Measurements from ENCODE around the gene CTBP2.
"Not testable (repeated sequence)": the region's sequence is repeated elsewhere in the genome, so short reads cannot be mapped to it uniquely, and the experiment has no call there.

Gene CTBP2

DNA sequence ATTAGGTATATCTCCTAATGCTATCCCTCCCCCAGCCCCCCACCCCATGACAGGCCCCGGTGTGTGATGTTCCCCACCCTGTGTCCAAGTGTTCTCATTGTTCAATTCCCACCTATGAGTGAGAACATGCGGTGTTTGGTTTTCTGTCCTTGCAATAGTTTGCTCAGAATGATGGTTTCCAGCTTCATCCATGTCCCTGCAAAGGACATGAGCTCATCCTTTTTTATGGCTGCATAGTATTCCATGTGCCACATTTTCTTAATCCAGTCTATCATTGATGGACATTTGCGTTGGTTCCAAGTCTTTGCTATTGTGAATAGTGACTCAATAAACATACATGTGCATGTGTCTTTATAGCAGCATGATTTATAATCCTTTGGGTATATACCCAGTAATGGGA, 18.7 kb upstream of the CTBP2 start:
- not testable (repeated sequence) for DNase-seq

DNA sequence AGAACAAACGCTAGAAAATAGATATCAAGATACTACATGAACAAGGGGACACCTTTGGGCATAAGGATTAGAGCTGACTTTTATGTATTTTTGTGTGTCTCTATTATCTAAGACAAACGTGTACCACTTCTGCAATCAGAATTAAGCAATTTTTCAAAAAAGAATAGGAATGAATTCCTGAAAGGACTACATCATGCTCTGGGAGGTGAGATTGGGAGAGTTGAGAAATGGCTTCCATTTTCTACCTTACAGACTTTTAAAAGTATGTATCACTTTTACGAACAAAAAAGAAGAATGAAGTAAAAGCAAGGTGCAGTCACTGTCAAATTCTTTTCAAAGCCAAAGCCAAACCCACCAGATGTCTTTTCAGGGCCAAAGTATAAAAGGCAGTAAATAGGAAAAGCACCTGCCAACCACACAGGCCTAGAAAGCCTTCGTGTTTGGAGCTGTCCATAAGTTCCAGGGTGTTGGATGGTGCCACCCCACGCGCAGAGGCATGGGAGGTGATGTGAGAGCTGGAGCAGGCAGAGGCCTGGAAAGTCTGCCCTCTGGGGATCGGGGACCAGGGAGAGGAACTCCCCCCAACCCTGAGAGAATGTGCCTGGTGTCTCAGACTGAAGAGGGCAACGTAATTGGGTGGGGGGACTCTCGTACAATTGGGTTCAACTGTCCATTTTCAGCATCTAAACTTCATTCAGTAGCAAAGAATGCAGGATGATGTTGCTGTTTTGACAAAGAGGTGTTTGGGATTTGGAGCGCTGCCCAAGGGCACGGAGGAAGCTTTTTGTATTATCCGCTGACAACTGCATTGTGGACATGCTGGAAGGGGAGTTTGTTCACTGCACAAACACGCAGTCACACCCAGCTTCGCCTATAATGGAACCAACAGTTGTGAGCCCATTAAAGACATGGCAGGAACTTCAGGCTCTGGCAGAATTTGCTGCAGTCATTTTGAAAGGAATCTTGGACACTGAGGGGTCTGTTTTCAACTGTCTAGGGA, 17.6 kb upstream of the CTBP2 start:
- DNase-seq, result no peak

DNA sequence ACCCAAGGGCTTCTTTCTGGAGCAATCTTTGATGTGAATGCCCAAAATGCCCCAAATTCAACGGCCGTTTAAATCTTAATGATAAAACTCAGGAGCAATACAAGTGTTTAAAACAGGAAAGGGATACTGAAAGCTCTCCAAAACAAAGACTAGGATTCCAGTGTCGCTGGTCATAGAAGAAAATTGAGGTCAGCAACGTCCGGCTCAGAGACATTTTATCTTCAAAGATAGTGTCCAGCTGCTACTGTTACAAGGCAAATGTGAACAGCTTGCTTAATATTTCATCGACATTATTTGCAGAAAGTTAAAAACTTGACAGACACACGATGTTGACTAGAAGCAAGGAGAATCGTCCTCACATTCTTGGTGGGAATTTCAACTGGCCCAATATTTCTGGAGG, 15.4 kb upstream of the CTBP2 start:
- no peak for DNase-seq

DNA sequence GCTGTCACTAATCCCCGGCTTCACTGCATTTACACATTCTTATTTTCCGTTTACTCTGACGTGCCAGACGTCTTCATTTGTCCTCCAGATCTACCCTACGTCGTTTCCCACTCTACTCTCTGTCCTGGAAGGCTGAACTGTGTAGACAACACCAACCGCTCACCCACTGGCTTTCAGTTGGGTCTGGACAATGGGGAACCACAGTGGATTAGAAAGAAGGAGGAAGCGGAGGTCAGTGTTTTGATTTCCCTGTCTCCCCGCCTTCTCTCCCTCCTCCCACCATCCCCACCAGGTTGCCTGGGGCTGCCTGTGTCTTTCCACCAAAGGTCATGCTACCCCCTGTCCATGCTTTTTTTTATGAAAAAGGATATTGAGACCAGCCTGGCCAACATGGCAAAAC, 14.0 kb upstream of the CTBP2 start:
- DNase-seq, result no peak

DNA sequence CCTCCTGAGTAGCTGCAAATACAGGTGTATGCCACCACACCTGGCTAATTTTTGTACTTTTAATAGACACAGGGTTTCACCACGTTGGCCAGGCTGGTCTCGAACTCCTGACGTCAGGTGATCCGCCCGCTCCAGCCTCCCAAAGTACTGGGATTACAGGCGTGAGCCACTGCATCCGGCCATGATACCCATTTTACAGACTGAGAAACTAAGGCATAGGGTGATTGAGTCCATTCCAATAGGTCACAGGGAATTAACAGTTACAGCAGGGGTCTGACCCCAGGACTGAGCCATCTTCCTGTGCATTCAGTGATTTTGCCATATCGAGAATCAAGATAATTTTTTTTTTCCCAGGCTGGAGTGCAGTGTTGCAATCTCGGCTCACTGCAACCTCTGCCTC, 12.3 kb upstream of the CTBP2 start:
- DNase-seq, result no peak

DNA sequence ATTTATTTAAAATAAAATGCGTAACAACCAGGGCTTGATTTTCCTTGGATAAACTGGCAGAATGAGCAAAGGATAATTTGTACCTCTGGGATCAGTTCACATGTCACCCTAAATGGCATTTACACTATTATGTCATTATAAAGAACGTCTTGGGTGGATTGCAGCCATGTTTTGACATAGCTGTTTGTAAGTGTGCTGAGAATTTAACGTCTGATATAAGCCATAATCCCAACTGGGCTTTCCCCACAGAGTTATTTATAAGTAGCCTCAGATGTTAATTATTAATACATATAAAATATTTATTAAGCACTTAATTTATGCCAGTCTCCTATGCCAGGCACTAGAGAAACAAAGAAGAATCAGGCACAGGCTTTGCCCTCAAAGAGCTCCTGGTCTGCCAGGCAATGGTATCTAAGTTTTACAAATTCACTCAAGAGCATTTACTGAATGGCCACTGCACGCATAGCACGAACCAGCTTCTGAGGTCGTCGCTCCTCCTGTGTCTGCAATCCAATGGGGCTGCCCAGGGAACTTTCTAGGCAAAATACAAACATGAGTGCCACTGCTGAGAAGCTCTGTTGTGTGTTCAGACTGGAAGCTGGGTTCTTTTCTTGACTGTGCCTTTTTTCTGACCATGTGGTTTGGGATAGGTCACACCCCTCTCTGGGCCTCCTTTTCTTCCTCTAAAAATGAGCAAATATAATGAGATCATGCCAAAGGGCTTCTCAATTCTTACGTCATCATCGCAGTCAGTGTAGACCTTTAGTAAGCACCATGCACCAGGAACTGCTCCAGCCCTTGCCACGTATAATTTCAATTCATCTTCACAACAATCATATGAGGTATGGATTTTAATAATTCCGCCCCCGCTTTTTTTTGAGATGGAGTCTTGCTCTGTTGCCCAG, 11.3 kb upstream of the CTBP2 start:
- DNase-seq, result no peak

DNA sequence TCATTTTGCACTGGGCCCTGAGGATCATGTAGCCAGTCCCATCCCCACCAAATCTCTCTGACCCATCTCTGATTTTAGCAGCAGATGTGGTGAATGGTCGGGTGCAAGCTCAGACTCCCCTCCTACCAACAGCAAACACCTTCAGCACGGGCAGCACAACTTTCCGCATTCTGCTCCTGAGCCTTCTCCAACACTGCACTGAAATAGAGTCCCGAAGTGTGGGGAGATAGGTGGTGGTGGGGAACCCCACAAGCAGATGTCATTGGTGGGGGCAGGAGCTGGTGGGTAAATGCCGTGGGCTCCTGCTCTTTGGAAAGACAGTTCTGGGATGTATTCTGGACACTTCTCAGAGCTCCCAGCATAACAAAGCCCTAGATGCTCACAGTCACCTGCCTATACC, 9.6 kb upstream of the CTBP2 start:
- no peak for DNase-seq

DNA sequence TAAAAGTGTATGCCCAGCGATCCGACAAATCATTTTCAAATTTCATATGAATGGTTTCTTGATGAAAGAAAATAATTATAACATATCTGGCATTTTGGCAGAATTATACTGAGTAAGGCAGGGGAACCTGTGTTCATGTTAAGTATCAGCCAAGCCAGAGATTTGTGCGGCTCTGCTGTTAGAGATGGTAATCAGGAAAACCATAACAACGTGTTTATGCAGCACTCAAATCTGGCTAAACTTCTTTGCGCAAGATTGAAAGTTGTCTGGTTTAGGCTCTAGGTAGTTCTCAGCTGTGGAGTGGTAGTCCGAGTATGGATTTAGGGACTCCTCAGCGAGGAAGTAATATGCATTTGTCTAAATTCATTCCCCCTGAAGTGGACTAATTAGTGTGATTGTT, 8.9 kb upstream of the CTBP2 start:
- no peak for DNase-seq

DNA sequence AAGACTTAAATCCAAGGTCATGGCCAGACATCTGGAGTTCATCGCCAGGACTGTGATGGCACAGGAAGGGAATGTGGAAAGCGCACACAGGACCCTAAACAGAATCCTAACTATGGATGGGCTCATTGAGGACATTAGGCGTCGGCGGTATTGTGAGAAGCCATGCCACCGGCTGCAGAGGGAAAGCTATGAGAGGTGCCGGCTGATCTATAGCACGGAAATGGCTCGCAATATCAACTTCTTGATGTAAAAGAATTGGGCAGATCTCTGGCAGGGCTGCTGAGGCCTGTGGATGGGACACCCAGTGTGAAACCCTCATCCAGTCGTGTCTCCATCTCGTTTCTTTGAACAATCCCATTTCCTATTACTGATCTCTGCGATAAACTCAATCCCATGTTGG, 6.3 kb upstream of the CTBP2 start:
- no peak for DNase-seq

DNA sequence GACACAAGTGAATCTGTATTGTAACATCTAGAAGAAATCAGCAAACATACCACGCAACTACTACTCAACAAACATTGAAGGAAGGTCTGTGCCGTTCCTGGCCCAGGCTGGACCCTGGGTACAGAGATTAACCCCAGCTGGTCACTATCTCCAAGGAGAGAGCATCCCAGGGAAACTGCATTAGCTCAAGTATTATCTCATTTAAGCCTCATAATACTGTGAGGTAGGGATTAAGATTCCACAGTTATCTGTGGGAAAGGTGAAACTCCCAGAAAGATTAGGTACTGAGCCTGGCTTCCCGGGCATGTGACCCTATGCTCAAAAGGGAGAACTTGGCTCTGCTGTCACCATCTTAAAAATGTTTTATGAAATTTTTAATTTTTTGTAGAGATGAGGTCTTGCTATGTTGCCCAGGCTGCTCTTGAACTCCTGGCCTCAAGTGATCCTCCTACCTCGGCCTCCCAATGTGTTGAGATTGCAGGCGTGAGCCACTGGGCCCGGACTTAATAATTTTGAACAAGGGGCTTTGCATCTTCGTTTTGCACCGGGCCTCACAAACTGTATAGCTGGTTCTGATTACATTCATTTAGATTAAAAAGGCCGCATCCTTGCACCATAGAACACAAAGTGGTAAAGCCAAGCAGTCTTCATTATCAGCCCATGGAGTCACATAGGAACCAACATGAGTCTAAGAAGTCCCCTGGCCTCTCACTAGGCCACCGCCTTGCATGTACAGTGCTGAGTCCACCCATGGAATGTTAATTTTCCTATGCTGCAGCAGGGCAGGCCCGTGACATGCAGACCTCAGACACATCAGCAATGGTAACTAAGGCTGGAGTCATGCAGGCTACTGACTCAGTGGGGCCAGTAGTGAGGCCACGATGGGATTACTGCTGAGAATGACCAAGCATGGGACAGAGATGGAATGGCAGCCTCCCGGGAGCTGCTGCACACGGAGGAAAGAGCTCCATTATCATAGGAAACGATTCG, 5.5 kb upstream of the CTBP2 start:
- no peak for DNase-seq

DNA sequence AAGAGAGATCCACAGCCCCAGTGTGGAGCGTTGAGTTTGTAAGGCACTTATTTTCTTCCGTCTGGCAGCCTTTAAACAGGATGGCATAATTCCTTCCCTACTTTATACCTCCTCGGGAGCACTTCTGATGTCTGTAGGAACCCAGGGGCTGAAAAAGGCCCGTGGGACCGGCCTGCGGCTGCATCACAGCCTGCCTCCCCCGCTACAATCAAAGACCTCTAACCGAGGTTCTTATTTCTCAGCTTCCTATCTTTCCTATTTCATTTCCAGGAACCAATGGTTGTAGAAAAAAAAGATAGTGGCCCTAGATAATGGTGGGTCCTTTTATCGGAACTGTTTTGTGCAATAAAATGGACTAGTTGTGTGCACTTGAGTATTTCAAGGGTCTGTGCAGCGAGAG, 4.1 kb upstream of the CTBP2 start:
- DNase-seq, result no peak

DNA sequence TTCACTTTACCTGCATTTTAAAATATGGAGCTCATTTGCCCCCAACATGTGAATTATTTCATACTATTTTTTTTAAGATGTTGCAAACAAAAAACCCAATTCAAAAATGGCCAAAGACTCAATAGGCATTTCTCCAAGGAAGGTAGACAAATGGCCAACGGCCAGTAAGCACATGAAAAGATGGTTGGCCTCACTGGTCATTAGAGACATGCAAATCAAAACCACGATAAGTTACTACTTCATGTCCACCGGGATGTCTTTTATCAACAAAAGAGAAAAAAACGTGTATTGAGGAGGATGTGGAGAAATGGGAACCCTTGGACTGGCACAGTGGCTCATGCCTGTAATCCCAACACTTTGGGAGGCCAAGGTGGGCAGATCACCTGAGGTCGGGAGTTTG, 3.4 kb upstream of the CTBP2 start:
- DNase-seq, result no peak

DNA sequence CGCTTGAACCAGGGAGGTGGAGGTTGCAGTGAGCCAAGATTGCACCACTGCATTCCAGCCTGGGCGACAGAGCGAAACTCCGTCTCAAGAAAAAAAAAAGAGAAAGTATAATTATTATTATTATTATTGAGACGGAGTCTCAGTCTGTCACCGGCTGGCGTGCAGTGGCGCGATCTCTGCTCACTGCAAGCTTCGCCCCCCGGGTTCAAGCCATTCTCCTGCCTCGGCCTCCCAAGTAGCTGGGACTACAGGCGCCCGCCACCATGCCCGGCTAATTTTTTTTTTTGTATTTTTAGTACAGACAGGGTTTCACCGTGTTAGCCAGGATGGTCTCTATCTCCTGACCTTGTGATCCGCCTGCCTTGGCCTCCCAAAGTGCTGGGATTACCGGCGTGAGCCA, 2.9 kb upstream of the CTBP2 start:
- not testable (repeated sequence) for DNase-seq

DNA sequence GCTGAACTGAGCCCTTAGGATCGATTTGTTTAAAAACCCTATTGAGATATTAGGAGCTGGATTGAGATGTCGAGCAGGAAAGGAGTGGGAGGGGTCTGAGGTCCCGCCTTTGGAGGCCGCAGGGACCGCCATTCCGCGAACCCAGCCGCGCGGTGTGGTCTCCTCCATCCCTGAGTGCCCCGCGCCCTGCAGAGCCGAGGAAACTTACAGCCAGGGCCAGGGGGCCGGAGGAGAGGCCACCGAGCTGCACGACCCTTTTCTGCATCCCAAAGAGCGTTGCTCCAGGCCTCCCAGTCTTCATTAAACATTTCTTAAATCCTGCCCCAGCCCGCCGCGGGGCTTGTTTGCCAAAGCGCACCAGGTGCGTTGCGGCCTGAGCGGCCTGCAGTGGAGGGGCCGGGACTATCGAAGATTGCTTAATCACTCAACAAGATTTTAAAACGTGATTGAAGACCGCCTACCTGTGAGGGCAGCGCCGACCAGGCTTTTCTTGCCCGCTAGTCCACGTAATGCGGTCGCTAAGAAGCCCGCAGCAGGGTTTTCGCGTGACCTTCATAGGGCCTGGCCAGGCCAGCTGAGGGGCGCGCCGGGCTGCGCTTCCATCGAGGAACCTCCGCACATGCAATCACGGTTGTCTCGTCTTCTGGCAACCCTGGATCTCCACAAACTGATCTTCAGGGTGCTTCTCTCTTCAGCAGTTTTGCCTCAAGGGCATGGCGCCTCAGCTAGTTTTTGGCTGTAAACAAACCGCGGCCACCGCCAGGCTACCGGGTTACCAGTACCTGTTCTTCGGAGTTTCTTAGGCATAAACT, 2.0 kb upstream of the CTBP2 start:
- no peak for DNase-seq

DNA sequence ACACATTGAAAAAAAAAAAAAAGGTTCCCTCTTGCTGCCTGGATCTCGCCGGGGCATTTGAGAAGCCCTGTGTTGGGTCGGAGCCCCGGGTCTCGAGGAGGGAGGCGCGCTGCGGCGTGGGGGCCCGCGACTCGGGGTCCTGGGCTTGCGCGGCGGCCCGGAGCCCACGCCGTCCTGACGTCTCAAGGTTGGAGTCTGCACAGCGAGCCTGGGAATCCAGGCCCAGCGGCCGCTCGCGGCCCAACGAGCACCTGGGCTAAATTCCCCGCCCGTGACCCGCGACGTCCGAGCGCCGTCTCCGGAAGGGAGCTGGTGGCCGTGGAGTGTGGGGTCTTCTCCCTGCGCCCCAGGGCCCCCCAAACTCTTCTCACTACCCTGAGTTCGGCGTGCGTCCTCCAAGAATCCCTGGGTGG, 1.4 kb upstream of the CTBP2 start:
- no peak for DNase-seq

DNA sequence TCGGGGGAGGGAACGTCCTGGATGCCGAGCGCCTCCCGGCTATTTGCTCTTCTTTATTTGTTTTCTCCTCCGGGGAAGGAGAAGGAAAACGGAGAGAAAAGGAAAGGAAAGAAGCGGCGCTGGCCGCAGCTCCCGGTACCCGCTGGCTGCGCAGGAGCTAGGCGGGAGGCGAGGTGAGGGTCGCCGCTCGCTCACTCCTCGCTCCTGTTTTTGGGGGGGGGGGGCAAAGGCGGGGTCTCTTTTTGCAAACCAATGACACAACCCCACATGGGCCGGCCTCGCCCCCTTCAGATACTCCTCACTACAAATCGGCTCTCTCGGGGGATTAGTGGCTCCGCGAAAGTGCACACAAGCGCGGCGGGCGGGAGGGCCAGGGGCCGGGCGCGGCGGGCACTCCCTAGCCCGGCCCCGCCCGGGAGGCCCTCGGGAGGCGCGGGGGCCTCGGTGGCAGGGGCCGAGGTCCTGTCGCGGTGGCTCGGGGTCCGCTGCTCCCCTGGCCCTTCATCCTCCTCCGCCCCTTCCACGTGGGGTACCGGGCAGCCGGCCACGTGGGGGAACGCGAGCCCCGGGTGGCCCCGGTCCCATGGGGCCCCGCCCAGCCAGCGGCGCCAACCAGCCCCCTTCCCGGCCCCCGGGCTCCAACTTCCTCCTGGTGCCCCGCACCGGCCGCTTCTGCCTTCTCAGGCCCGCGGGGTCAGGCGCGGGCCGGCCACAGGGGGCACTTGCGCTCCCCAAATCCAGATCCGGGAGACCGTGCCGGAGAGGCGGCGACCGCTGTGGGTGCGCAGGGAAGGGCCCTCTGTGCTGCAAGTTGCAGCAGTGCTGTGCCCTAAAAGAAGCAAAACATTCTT, 718 bp upstream of the CTBP2 start:
- no peak for DNase-seq

DNA sequence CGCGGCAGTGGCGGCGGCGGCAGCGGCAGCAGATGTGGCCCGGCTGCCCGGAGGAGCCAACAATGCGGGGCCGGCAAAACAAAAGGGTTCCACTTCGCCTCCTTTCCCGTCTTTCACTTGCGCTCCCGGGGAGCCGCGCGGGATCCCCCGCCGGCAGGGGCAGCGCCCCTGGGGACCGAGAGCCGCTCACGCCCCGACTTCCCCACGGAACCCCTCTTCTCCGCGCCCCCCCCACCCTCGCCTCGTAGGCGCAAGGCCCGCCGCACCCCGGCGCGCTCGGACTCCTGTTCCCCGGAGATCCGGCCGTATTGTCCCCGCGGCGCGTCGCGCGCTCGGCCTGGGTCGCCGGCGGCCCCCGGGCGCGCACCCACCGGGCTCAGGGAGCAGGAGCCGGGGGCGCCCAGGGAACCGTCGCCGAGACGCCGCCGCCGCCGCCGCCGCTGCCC, 854 bp downstream of the CTBP2 start:
- no peak for DNase-seq

DNA sequence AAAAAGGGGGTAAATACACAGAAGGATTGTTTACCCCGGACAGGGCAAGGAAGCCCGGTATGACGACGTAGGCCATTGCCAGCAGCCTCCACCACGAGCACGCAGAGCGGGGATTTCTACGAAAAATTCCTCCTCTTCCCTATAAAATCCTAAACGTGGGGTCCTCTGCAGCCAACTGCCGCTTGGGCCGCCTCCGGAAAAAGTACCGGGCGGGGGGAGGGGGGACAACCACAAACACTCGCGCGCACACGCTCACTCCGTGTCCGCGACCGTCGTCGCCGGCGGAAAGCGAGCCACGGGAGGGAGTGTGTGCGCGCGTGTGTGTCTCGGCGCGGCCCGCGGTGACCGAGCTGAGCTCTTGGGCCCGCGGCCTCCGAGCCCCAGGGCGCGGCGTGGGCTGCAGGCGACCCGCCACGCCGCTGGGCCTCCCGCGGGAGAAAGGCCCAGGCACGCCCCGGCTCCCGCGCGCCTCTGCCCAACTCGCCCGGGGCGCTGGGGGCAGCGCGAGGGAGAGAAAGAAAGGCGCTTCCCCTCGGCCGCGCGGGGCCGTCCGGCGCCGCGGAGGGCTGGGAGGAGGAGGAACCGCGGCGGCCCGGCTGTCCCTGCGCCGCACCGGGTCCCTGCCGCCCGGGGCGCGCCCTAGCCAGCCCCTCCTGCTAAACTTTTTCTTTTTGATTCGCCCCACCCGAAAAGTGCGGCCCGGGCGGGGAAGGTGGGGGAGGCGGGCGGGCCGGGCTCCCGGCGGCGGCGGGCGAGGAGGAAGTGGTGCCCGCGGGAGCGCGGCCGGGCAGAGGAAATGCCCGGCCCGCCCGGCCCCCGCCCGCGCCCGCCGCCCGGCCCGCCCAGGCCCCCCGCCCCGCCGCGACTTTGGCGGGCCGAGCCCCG, 1.5 kb downstream of the CTBP2 start:
- DNase-seq, result no peak

DNA sequence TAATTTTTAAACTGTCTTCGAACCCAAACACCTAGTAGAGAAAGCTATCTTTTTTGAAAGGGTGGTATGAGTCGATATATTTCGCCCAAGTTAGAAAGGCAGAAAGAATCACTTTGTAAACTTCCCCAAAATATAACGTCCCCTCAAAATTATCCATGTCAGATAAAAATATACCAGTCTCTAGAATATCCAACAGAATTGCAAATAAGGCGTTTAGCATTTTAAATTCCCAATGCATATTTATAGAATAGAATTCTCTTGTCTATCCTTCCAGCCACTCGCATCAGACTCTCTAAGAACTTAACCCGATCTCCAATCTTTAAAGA, 2.1 kb downstream of the CTBP2 start:
- no peak for DNase-seq

DNA sequence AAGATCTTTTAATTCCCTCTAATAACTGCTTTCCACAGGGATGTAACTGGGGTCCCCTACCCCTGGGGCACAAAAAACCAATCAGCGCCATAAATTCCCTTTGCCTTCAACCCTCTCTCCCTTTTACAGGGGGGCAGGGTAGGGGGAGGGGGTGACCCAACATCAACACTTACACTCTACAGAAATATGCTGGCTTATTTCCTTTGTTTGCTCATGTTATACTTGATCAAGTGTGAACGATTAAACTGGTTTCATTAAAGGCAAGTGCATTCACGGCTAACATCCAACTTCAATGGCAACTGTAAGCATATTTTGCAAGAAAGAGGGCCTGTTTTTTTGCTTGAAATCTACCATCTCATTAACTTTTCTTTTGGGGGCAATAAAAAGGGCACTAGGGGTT, 2.9 kb downstream of the CTBP2 start:
- no peak for DNase-seq

Data from activated effector memory CD4-positive, alpha-beta T cell treated with Interleukin-2 at 50 U/mL for 16 hours (primary cell).